GM21786 (cell line): ENCODE data around the gene ANKLE1.

ENCODE experiments used
- ATAC-seq: cut with Tn5 transposase; IDR thresholded peaks from one replicate; pipeline ENCODE4 v1.9.1; 2021; ENCODE audit not compliant: unreplicated experiment

The ANKLE1 gene, protein sequence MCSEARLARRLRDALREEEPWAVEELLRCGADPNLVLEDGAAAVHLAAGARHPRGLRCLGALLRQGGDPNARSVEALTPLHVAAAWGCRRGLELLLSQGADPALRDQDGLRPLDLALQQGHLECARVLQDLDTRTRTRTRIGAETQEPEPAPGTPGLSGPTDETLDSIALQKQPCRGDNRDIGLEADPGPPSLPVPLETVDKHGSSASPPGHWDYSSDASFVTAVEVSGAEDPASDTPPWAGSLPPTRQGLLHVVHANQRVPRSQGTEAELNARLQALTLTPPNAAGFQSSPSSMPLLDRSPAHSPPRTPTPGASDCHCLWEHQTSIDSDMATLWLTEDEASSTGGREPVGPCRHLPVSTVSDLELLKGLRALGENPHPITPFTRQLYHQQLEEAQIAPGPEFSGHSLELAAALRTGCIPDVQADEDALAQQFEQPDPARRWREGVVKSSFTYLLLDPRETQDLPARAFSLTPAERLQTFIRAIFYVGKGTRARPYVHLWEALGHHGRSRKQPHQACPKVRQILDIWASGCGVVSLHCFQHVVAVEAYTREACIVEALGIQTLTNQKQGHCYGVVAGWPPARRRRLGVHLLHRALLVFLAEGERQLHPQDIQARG

DNA sequence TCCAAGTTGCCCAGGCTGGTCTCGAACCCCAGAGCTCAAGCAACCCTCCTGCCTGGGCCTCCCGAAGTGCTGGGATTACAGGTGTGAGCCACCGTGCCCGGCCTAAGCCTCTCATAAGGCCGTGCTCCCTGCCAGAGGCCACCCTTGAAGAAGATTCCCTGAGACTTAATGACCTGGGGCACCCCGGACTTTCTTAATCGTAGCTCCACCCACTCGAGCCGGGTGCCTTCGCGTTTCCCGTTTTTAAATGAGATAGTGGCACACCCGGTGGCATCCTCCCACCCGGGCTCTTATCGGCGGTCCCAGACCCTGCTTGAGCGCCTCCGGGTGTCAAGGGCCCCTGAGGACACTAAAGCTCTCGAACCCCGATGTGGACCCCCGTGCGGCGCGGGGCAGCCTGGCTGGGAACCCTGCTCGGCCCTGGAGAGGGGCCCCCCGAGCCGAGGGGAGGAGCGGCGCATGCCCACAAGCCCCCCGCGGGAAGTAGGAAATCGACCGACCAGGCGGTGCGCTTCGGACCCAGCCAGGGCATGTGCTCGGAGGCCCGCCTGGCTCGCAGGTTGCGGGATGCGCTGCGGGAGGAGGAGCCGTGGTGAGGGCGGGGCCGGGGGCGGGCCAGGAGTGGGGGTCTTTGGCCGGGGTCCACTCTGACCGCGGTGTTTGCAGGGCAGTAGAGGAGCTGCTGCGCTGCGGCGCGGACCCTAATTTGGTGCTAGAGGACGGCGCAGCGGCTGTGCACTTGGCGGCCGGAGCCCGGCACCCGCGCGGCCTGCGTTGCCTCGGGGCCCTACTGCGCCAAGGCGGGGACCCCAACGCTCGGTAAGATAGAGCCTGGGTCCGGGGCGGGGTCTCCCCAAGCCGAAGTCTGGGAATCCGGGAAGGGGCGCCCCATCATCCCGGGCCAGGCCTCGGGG is at the start of gene ANKLE1:
Gene ANKLE1, plus strand, starts transcription at position 511 of the 914 bp plus-strand sequence. Its CDS starts 20 bp downstream, at position 531.
- no peak for ATAC-seq

DNA sequence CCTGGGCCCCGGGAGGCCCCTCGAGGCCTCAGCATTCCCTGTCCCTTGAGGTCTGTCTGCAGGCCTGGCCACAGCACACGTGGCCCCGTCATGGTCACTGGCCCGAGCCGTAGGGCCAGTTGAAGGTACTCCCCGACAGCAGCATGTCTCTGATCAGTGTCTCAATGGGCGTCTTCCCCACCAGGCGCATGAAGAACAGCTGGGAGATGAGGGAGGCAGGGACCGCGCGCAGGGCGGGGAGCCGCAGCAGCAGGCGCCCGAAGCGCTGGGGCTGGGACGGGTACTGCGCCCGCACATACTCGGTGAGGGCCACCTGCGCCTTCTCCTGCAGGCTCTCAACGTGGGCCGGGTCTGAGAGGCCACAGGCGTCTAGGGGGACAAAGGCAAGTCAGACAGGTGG is 49.4 kb upstream of the ANKLE1 start:
- no peak for ATAC-seq

DNA sequence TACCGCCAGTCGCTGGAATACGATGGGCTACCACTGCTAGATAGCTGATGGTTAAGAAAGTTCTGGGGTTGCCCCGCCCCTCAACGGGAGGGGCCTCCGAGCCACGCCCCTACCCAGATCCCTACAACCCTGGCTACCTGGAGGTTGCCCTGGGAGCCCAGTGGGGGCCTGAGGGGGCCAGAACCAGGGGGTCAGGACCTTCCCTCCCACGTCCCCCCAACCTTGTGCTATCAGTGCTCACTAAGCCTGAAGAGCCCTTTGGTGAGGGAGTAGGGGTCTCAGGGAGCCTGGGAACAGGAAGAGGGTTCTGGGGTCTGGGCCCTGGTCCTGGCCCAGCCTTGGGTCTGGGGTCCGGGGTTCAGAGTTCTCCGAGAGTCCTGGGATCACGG is 46.8 kb upstream of the ANKLE1 start:
- peak; percentile 60 for ATAC-seq

DNA sequence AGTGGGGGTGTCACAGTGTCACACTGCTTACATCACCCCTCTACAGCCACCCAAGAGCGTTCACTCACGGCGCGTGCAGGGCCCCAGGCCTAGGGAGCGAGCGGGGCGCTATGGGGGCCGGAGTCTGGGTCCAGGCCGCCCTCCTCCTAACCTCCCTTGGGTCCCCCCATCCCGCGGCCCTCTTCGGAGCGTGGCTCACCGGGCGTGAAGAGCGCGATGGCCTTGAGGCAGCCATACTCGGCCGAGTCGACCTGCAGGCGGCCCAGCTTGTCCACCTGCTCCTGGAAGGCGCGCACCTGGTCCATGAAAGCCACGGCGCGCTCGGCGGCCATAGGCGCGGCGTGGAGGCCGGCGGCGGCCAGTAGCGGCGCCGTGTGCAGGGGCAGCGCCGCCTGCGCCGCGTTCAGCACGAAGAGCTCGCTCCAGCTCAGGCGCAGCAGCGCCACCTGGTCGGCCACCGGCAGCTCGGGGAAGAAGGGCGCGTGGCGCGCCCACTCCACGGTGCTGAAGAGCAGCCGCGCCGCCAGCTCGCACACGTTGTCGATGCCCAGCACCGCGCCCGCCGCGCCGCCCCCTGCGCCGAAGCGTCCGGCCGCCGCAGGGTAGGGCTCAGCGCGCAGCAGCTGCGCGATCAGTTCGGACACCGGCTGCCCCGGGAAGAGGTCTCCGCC is 46.3 kb upstream of the ANKLE1 start:
- no peak for ATAC-seq

DNA sequence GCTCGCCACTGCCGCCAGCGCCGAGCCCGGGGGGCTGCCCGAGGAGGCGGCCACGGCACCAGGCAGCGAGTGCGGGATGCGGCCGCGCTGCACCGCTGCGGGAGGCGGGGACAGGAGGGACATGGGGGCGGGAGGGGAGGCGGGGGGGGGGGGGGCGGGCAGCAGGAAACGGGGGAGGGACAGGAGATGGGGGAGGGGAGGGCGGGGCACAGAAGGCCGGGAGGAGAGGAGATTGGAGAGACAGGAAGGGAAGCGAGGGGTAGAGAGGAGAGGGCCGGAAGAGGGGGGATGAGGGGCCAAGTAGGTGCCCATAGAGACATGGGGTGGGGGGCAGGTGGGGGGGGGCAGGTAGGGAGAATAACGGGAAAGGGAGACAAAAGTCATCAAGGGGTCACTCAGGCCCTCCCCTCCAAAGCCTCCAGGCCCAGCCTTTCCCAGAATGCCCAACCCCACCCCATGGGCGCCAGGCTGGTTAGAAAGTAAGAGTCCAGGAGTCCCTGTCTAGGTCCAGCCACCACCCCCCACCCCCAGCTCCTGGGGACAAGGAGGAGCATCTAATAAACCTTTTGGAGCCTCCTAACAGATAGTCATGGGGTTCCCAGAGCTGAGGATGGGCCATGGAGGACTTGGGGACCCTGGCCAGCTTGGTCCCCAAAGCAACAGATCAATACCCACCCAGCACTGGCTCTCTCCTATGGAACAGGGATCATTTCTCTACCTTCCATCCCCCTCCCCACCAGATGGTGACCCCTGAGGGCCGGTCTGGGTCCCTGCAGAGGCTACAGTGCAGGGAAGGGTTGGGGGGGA is 45.5 kb upstream of the ANKLE1 start:
- no peak for ATAC-seq

DNA sequence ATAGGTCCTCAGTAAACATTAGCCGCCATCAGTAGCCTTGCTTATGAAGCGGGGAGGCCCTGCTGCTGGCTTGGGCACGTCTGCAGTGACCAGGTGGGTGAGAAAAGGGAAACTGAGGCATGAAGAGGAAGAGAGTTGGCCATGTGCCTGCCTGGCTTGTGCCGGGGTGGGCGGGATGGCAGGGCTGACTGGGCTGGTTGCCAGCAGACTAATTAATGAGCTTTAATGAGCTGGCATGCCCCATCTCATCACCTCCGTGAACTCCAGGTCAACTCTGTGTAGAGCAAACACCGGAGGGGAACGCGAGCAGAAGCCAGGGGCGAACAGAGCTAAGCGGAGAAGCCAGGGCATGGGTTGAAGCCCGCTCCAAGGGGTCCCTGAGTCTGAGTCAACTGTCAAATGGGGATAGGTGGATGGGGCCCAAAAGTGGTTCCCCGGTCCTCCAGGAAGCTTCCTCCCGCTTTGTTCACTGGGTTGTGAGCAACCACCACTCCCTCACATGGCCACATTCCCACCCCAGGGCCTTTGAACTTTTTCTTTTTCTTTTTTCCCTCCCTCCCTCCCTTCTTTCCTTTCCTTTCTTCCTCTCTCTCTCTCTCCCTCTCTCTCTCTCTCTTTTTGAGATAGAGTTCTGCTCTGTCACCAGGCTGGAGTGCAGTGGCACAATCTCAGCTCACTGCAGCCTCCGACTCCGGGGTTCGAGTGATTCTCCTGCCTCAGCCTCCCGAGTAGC is 44.7 kb upstream of the ANKLE1 start:
- ATAC-seq = no peak

DNA sequence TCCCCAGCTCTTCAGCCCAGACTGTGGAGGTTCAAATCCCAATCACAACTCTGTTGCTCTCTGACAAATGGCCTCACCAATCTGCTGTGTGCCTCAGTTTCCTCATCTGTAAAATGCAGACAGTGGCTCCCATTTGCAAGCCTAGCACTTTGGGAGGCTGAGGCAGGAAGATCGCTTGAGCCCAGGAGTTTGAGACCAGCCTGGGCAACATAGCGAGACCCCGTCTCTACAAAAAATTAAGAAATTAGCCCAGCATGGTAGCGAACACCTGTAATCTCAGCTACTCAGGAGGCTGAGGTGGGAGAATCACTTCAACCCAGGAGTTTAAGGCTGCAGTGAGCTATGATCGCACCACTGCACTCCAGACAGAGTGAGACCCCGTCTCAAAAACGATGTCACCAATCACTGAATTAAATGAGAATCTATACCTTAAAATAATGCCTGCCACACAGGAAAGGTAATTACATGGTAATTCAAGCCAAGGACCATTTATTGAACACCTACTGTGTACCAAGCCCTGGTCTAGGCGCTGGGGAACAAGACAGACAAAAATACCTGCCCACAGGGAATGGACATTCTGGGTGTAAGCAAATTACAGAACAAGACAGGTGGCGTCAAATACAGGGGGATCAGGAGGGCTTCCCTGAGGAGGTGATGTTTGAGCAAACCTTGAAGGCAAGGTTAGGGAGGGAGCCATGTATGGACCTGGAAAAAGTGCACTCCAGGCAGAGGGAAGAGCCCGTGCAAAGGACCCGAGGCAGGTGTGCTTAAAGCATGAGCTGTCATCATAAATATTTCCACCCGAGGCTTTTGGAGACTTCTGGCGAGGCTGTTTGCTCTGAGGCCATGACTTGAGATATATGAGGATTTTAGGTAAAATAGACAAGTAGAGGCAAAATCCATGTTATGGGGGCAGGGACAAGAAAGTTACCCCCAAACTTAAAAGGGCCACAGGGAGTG is 43.7 kb upstream of the ANKLE1 start:
- ATAC-seq = no peak

DNA sequence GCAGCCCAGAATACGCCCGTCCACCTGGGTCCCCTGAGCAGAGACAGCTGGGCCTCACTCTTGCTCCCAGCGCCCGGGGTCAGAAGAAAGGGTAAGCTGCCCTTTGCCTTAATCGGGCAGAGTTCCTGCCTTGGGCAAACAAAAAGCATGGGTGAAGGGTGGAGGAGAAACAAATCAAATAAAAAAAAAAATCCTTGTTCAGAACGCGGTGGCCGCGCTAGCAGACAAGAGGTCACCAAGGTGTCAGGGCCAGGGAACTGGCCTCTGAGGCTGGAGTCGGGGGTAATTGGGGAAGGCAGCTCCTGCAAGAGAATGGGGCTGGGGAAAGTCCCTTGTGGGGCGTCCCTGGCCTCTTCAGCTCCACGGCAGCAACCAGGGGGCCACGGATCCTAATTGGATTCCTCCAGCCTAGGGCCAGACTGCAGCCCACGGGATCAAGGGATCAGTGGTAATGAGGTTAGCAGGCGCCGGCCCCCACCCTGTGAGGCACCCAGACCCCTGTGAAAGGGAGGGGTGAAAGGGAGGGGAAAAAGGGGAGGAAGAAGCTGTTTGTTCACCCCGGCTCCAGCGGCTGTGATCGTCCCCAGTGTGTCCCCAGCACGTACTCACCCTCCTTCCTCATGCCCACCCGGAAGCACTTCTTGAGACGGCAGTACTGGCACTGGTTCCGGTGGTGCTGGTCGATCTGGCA is 41.5 kb upstream of the ANKLE1 start:
- ATAC-seq = no peak

DNA sequence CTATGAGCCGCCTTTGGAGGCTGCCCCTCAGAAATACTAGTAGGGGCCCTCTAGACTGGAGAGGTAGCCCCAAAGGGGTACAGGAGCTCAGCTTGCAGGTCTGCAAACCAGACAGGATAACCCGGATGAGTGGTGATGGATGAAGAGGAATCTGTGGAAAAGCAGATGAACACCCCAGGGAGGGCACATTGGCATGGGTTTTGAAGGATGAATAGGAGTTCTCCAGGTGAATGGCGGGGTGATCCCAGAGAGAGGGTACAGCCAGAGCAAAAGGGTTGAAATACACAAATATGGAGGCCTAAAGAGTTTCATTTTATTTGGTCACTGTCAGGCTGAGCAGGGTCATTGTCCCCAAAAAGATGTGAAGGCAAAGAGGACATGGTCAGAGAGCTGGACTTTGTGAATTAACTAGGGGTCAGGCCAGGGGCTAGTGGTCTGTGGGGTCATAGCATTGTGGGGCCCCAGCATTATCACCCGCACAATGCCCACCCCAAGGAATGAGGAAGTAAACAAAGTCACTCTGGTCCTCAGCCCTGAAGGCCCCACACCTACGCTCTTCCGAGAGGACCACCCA is 40.8 kb upstream of the ANKLE1 start:
- ATAC-seq = no peak

DNA sequence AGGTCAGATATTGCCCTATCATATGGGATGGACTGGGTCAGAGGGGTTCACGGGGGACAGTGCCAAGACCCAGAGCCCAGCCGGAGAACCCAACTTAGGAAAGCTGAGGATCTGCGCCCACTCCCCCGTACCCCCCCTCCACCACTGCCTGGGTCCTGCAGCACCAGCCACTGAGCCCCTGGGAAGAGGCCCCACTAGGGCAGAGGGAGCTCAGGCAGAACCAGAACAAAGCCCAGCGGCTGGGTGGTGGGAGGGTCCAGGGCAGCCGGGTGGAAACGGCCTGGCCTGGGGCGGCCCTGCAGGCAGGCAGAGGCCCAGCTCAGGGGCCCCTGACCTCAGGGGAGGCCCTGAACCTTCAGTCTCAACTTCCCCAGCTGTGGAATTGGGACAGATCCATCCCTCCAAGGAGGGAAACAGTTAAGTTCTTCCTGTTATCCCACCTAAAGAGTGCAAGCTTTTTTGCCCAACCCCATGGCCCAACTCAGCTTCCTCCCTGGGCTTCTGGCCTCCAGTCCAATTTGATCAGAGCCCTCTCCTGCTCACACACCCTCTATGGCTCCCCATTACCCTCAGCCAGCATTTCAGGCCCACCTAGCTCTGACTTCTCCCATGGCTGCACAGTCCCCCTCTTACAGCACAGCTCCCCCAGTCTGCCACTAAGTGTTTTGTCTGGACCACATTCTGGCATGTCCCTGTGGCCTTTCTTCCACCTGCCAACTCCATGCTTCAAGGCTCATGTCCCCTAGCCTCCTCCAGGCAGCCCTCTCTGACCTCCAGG is 39.1 kb upstream of the ANKLE1 start:
- no peak for ATAC-seq

DNA sequence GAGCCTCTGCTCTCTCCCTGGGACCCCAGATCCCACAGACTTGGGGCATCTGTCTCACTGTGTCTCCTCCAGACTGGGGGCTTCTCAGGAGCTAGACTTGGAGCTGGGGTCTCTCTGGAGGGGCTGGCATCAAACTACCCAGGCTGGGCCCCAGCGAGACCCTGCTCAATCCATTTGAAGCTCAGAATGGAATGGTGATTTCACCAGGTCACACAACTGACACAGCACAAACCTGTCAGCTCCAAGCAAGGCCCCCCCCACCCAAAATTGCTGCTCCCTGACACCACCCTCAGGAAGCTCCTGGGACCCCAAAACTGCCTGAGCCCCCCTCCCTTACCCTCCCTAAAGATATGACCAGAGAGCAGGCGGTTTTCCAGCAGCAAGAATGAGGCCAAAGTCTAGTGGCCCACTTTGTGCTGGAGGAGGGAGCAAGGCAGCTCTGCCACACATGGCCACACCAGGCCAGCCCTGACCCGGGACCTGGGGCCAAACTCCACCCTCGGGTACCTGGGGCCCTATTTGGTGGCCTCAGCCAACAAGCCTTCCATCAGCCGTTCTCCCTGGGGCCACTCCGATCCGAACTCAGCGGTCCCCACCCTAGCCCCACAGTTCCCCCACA is 38.4 kb upstream of the ANKLE1 start:
- ATAC-seq = no peak

DNA sequence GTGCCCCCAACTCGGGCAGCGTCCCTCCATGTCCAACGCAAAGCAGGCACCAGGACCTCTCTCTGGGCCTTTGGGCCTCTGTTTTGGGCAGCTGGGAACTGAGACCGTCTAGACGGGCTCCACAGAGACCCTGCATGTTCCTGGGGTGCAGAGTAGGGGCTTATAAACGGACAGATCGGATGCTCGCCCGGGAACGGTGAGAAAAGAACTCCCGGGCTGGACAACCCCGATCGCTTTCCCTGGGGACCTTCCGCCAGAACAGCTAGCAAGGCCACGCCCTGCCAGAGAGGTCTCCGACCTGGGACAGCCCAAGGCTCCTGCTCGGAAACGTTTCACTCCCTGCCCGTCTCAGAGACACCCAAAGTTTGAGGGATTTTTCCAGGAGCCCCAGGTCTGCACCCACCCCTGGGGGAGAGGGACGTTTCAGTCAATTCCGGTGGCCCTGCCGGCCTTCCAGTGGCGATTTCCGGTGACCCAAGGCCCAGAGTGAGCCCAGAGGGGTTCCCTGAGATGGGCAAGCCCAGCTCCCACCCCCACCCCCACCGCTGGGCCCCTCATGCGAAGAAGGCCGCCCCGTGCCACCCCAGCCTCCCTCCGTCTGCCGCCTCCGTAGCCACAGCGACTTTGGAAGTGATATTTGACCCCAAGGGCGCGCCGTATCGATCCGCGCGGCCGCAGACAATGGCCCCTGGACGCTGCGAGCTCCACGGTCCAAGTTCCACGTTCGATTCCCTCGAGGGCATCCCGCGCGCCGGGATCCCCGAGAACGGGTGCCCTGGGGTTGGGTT is 37.7 kb upstream of the ANKLE1 start:
- no peak for ATAC-seq

DNA sequence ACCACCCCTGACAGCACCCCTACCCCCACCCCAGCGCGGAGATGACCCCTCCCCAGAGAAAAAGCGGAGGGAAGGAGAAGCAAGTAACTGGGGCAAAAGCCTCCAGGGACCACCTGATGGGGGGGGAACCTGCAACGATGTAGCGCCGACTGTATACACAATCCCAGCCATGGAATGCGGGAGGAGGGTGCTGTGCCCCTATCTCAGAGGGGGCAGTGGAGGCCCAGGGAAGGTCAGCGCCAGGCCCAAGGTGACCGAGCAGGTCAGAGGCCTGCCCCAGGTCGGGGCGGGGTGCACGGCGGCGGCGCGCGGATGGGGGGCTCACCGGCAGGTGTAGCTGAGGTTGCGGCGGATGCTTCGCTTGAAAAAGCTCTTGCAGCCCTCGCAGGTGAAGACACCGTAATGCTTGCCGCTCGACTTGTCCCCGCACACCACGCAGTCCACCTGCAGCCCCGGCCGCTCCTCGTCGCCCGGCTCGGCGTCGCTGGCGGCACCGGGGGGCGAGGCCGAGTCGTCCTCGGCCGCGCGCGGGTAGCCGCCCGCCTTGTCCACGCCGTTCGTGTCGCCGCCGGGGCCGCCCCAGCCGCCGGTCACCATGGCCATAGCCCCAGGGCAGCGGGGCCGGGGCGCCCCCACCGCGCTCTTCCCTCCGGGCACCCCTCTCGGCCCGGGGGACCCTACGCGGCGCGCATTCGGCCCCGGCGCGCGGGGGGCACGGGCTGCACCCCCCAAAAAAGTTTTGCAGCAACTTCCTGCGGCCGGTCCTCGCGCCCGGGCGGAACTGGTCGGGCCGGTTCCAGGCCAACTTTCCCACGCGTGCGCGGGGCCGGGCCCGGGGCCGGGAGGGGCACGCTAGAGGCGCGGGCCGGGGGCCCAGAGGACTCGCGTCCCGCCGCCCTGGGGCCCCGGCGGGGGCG is 36.8 kb upstream of the ANKLE1 start:
- no peak for ATAC-seq

DNA sequence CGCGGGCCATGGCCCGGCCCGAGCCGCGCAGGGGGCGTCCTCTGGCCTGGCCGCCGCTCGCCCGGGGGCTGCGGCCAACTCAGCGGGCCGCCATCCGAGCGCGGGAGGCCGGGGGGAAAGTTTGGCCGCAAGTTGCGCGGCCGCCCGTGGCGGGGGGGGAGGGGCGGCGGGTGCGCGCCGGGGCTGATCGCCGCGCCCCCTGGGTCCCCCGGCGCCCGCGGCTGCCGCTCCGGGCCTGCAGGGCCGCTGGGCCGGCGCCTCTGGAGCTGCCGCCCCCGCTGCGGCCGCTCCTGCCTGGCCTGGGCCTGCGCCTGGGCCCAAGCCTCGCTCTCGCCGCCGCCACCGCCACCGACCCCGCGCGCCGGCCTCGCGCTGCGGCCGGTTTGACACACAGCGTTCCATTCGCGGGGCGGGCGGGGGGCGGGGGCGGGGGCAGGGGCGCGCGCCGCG is 36.1 kb upstream of the ANKLE1 start, which contains the start of gene NR2F6:
Gene NR2F6, minus strand, starts transcription at position 385 of the 450 bp plus-strand sequence. CDS start 699 bp downstream, outside the sequence.
- no peak for ATAC-seq
